ENCODE data around the gene ADAMTSL1. TPM values are rescaled to one million over a fixed set of nuclear protein-coding genes. Genes with fewer than 3 reads are reported as not detected.

ADAMTSL1 gene
- total RNA-seq, 1 donor, result 0.10 TPM

DNA sequence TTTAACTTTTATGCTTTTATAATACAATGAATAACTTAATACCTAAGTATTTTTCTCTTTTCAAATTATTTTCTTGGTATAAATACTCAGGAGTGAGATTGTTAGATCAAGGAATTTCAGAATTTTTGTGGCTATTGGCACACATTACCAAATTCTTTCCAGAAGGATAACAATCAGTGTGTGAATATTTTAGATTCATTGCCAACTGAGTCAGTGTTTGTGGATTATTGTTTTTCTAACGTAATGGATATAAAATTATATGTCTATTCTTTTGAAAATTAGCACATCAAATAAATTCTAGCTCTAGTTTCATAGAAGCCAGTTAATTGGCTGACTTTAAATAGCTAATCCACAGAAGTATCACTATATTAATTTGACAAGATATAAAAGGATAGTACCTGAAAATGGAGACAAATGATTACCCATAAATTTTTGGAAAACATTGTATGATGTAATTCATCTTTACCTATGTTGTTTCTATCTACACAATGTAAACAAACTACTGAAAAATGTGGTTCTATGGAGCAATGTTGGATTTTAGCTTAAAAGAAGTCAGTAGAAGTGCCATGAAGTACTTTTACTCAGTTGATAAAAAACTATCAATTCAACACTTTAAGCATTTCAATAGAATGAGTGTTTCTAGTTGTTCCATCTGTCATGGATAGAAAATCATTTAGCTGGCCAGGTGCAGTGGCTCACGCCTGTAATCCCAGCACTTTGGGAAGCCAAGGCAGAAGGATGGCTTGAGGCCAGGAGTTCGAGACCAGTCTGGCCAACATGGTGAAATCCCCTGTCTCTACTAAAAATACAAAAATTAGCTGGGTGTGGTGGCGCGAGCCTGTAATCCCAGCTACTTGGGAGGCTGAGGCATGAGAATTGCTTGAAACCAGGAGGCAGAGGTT, 185.1 kb downstream of the ADAMTSL1 start:
- Histone ChIP-seq H3K27me3 (ENCODE audit: insufficient read depth, low read length) (no peaks in the 10 kb centered on the region), H3K4me3 (ENCODE audit: low read length) (no peak overlapping the region), H3K9me3 (ENCODE audit: low read depth, low read length) (no peaks in the 10 kb centered on the region), H3K4me1 (ENCODE audit: insufficient read depth, low read length) (no peaks in the 10 kb centered on the region)

- no peaks in the 10 kb centered on the region for H3K27me3 ChIP-seq (ENCODE audit: insufficient read depth, low read length)
- no peaks in the 10 kb centered on the region for H3K4me1 ChIP-seq (ENCODE audit: insufficient read depth, low read length)
- H3K9me3 ChIP-seq (ENCODE audit: low read depth, low read length), result no peaks in the 10 kb centered on the region
- H3K4me3 ChIP-seq (ENCODE audit: low read length), result no peak overlapping the region
Observed at GRCh38 chr9:18660001-18660400, 186.0 kb downstream of the ADAMTSL1 start.

GRCh38 chr9:18662320-18662719, 188.4 kb downstream of the ADAMTSL1 start:
- Histone ChIP-seq H3K27me3 (ENCODE audit: insufficient read depth, low read length) (no peaks in the 10 kb centered on the region), H3K4me1 (ENCODE audit: insufficient read depth, low read length) (no peaks in the 10 kb centered on the region), H3K4me3 (ENCODE audit: low read length) (no peak overlapping the region), H3K9me3 (ENCODE audit: low read depth, low read length) (no peaks in the 10 kb centered on the region)

DNA sequence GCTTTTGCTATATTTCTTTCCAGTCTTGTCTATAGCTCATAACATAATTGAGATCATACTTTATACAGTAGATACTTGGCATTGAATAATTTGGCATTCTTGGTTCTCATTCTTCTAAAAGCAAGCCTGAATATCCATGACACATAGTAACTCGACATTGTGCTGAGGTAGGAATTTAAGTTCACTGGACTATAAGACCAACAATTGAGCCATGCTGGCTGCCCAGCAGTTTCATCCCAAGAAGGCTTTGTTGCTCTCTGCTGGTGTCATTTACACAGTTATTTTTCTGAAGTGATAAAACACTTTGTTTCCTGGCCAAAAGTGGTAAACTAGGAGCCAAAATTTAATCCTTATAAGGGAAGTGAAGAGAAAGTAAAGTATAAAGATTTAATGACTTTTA, 192.0 kb downstream of the ADAMTSL1 start:
- no peaks in the 10 kb centered on the region for H3K4me1 ChIP-seq (ENCODE audit: insufficient read depth, low read length)
- H3K4me3 ChIP-seq (ENCODE audit: low read length), result no peak overlapping the region
- no peaks in the 10 kb centered on the region for H3K9me3 ChIP-seq (ENCODE audit: low read depth, low read length)

GRCh38 chr9:18666348-18666747, 192.4 kb downstream of the ADAMTSL1 start:
- H3K4me3 ChIP-seq (ENCODE audit: low read length), result no peak overlapping the region
- H3K9me3 ChIP-seq (ENCODE audit: low read depth, low read length), result no peaks in the 10 kb centered on the region
- no peaks in the 10 kb centered on the region for H3K27me3 ChIP-seq (ENCODE audit: insufficient read depth, low read length)
- no peaks in the 10 kb centered on the region for H3K4me1 ChIP-seq (ENCODE audit: insufficient read depth, low read length)

More for the DNA sequence above, 192.0 kb downstream of the ADAMTSL1 start:
- no peaks in the 10 kb centered on the region for H3K27me3 ChIP-seq (ENCODE audit: insufficient read depth, low read length)

GRCh38 chr9:18666986-18667772, 193.2 kb downstream of the ADAMTSL1 start:
- Histone ChIP-seq H3K9me3 (ENCODE audit: low read depth, low read length) (no peaks in the 10 kb centered on the region), H3K27me3 (ENCODE audit: insufficient read depth, low read length) (no peaks in the 10 kb centered on the region), H3K4me1 (ENCODE audit: insufficient read depth, low read length) (no peaks in the 10 kb centered on the region), H3K4me3 (ENCODE audit: low read length) (no peak overlapping the region)

DNA sequence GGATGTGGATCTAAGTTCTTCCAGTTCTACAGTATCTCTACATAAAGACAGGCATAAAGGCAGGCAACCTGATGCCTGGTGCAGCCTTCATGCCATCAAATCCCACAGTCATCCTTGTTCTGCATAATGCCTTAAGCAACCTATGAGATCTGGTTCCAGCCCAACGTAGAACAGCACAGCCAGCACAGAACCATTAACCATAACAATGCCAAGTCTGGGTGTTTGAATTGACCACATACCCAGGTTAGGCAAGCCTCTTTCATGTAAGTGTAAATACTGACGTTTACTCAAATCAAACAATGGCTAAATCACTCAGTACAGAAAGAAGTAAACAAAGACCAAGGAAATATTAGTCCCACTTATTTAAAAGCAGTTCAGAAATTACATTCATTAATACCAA, 195.0 kb downstream of the ADAMTSL1 start:
- Histone ChIP-seq H3K4me3 (ENCODE audit: low read length) (no peak overlapping the region), H3K27me3 (ENCODE audit: insufficient read depth, low read length) (no peaks in the 10 kb centered on the region), H3K4me1 (ENCODE audit: insufficient read depth, low read length) (no peaks in the 10 kb centered on the region), H3K9me3 (ENCODE audit: low read depth, low read length) (no peaks in the 10 kb centered on the region)

DNA sequence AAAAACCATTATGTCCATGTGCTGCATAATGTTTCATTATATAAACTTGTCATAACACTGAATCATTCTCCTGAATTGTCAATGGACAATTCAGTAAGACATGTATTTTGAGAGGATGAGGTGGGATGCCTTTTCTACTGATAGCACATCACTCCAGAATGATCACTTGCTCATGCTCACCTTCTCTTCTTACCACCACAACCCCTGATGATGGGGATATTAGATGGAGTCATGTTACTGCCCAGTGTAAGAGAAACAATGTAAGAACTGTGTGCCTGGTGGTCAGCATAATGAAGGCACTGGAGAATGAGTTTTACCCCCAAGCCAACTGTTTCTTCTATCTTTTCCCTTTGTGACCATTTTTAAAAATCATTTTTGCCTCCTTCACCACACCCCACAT, 198.8 kb downstream of the ADAMTSL1 start:
- no peaks in the 10 kb centered on the region for H3K27me3 ChIP-seq (ENCODE audit: insufficient read depth, low read length)
- no peaks in the 10 kb centered on the region for H3K9me3 ChIP-seq (ENCODE audit: low read depth, low read length)
- H3K4me3 ChIP-seq (ENCODE audit: low read length), result no peak overlapping the region
- no peaks in the 10 kb centered on the region for H3K4me1 ChIP-seq (ENCODE audit: insufficient read depth, low read length)

GRCh38 chr9:18673179-18673578, 199.2 kb downstream of the ADAMTSL1 start:
- Histone ChIP-seq H3K4me3 (ENCODE audit: low read length) (no peak overlapping the region), H3K4me1 (ENCODE audit: insufficient read depth, low read length) (no peaks in the 10 kb centered on the region), H3K27me3 (ENCODE audit: insufficient read depth, low read length) (no peaks in the 10 kb centered on the region), H3K9me3 (ENCODE audit: low read depth, low read length) (no peaks in the 10 kb centered on the region)

- Histone ChIP-seq H3K9me3 (ENCODE audit: low read depth, low read length) (no peaks in the 10 kb centered on the region), H3K27me3 (ENCODE audit: insufficient read depth, low read length) (no peaks in the 10 kb centered on the region), H3K4me3 (ENCODE audit: low read length) (no peak overlapping the region), H3K4me1 (ENCODE audit: insufficient read depth, low read length) (no peaks in the 10 kb centered on the region)
Observed at GRCh38 chr9:18675332-18675731, 201.4 kb downstream of the ADAMTSL1 start.

DNA sequence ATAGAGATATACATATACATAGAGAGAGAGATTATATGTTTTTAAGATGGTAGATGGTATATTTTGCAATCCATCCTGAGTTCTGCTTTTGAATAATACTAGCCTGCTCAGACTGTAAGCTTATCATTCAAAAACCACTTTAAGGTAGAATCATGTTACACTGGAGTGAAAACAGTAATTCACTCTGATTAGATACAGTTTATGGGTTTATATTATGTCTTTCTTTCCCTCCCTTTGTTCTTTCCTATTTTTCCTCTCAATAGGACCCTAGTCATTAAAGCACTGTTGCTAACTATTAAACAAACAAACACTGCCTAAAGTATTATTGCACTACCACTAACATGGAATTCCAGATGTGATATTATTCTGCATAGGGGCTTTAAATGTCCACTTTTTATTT, 202.0 kb downstream of the ADAMTSL1 start:
- no peak overlapping the region for H3K4me3 ChIP-seq (ENCODE audit: low read length)
- no peaks in the 10 kb centered on the region for H3K9me3 ChIP-seq (ENCODE audit: low read depth, low read length)
- H3K27me3 ChIP-seq (ENCODE audit: insufficient read depth, low read length), result no peaks in the 10 kb centered on the region
- H3K4me1 ChIP-seq (ENCODE audit: insufficient read depth, low read length), result no peaks in the 10 kb centered on the region

DNA sequence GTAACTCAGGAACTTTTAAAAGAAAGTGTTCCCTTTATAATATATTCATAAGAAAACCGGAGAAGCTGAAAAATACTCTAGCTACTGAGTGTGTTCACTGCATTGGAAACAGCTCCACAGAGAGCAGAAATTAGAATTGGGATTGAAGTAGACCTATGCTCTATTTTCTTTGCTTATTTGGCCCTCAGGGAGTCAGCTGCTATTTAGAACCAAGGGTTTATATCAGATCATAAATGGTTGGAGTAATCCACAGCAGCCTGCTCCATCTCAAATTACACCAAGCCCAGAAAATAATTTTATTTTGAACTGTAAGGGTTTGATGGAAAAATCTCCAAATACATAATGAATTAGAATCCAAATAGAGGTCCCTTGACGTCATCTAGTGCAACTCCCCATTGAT, 202.6 kb downstream of the ADAMTSL1 start:
- H3K4me1 ChIP-seq (ENCODE audit: insufficient read depth, low read length), result no peaks in the 10 kb centered on the region
- no peaks in the 10 kb centered on the region for H3K9me3 ChIP-seq (ENCODE audit: low read depth, low read length)
- H3K27me3 ChIP-seq (ENCODE audit: insufficient read depth, low read length), result no peaks in the 10 kb centered on the region
- H3K4me3 ChIP-seq (ENCODE audit: low read length), result no peak overlapping the region

- no peaks in the 10 kb centered on the region for H3K4me1 ChIP-seq (ENCODE audit: insufficient read depth, low read length)
- H3K9me3 ChIP-seq (ENCODE audit: low read depth, low read length), result no peaks in the 10 kb centered on the region
Observed at GRCh38 chr9:18678821-18679590, 205.1 kb downstream of the ADAMTSL1 start.

GRCh38 chr9:18682907-18683306, 209.0 kb downstream of the ADAMTSL1 start:
- H3K9me3 ChIP-seq (ENCODE audit: low read depth, low read length), result no peaks in the 10 kb centered on the region
- H3K4me1 ChIP-seq (ENCODE audit: insufficient read depth, low read length), result no peaks in the 10 kb centered on the region
- H3K4me3 ChIP-seq (ENCODE audit: low read length), result no peak overlapping the region
- H3K27me3 ChIP-seq (ENCODE audit: insufficient read depth, low read length), result no peaks in the 10 kb centered on the region

More at GRCh38 chr9:18678821-18679590, 205.1 kb downstream of the ADAMTSL1 start:
- Histone ChIP-seq H3K4me3 (ENCODE audit: low read length) (no peak overlapping the region), H3K27me3 (ENCODE audit: insufficient read depth, low read length) (no peaks in the 10 kb centered on the region)

DNA sequence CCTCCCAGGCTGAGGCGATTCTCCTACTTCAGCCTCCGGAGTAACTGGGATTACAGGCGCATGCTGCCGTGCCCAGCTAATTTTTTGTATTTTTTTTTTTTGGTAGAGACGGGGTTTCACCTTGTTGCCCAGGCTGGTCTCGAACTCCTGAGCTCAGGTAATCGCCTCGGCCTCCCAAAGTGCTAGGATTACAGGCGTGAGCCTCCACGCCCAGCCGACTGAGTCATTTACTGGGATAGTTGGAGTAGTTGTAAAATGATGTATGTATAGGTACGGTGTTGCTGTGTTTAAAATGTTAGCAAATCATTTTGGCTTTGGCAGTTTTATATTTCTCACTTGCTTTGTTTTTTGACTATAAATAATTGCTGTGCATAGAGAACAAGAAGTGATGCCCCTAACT, 209.4 kb downstream of the ADAMTSL1 start:
- Histone ChIP-seq H3K4me1 (ENCODE audit: insufficient read depth, low read length) (no peaks in the 10 kb centered on the region), H3K27me3 (ENCODE audit: insufficient read depth, low read length) (no peaks in the 10 kb centered on the region), H3K9me3 (ENCODE audit: low read depth, low read length) (no peaks in the 10 kb centered on the region), H3K4me3 (ENCODE audit: low read length) (no peak overlapping the region)

Data from mononuclear cell (primary cell).